ENCODE measurements around the gene SH2D2A.

Gene SH2D2A

DNA sequence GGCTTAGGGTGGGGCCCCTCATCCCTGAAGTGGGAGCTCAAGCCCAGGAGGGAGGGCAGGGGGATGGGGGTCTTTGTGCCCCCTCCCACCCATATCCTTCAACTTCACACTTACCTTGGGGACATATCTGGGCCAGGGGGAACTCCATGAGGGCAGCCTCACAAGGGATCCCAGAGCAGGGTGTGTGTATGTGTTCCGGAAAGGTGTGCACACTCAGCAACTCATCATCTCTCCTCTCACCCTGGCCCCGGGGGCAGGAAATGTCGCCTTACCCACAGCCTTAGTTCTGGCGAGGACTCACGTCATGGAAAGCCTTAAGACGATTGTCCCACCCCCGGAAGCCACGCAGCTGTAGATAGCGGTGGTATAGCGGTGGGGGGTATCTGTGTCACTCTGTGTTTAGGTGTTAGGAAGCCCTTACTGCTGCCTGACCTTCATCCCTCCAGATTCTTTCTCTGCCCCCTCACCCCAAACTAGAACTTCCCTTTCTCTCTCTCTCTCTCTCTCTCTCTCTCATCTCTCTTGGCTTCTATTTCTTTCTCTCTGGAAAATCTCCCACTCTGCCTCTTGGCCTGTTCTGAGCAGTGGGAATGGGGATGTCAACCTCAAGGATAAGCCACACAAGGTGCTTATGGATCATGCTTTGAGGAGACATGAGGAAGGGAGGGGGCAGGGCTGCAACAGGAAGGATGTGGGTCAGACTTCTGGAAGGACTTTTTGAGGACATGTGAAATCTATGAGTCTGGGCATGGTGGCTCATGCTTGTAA lies at the start of gene SH2D2A:
Gene SH2D2A (minus strand): TSS at position 288 of the 768 bp plus-strand sequence. CDS start 140 bp downstream, at position 148.
- peak; percentile 59 for DNase-seq

DNA sequence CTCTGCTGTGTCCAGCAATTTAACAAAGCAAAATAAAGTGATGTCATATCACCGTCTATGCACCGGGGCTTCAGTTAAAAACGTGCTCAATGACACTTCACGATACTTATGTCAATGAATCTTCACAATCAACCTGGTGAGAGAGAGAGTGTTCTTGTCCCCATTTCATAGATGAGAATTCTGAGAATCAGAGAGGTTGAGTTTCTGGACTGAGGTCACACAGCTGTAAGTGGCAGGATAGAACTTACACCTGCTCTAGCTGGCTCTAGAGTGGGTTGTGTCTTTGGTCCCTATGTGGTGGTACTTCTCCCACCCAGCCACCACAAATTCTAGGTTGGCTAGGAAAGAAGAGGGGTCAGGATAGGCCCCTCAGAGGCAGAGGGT lies 49.2 kb upstream of the SH2D2A start:
- no peak for DNase-seq

DNA sequence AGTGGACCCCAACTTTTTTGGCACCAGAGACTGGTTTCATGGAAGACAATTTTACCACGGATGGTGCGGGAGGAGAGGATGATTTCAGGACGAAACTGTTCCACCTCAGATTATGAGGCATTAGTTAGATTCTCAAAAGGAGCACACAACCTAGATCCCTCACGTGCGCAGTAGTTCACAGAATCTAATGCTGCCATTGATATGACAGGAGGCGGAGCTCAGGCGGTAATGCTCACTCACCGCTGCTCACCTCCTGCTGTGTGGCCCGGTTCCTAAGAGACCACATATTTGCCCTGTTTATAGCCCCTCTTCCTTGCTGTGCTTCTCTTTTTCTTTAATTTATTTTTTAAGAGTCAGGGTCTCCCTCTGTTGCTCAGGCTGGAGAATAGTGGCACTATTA lies 48.6 kb upstream of the SH2D2A start:
- DNase-seq = no peak

DNA sequence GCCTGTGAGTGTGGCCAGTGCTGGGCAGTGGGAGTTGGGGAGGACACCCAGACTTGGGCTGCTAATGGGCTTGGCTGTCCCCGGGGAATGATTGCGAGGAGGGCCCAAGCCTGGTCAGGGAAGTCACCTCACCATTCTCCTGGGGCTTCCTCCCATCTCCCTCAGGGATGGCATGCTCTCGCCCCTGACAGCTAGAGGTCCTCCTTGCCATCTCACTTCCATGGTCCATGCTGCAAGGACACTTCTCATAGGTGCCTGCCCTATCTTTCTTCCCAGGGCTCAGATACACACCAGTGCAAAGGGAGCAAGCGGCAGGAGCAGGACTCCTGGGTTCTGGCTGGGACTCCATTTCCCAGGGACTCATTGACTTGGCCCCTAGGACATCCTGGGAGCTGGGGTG lies 48.1 kb upstream of the SH2D2A start:
- peak; percentile 36 for DNase-seq

DNA sequence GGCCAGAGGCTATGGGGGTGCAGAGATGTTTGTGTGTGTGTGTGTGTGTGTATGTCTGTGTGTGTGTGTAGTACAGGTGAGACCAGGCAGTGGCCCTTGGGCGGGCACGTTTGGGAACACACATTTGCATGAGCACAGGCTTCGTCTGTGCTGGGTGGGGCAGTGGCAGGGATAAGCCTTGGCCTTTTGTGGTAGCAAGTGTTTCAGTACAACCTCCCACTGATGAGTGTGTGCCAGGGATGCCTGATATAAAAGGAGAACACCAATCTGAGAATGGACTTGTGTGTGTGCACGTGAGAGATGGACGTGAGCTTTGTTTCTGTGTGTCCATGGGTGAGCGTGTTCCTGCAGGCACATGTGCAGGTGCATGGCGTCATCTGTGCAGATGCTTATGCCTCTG lies 47.0 kb upstream of the SH2D2A start:
- peak; percentile 49 for DNase-seq

DNA sequence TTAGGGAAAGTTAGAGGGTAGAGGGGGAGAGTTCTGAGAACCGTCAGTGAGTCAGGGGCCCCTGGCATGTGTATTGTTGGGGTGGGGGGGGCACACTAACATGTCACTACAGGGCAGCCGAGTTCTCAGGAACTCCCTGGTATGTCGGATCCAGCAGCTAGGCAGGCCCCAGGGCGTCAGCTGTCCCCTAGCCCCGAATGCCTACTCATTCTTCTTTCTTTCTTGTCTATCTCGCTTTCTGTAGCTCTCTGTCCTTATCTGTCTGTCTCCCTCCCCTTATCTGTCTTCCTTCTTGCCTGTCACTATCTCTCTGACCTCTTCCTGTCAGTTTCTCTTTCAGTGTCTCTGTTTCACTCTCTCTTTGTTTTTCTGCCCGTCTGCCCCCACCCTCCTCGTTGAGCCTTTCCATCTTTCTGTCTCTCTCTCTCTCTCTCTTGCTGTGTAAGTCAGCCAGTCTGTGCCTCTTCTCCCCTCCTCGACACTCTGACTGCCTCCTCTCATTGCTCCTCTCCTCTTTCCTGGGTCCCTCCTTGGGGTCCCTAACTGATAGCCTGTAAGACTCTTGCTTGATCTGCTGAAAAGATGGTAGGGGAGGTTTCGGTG lies 46.5 kb upstream of the SH2D2A start:
- peak; percentile 84 for DNase-seq

DNA sequence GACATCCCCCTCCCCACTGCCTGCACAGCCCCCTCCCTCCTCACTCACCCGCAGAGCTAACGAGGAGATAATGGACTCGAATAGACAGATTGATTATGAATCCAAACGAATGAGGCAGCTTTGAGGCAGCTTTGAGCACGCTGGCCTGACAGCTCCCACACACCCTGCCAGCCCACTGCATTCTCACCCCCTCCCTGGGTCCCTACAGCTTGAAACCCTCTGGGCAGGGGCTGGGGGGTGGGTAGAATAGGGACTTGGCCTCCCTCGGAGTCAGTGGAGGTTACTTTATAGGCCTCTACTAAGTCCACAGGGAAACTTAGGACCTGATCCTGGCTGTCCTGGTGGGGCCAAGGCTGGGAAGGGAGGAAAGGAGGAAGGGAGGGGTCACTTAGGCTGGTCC lies 45.9 kb upstream of the SH2D2A start:
- no peak for DNase-seq

DNA sequence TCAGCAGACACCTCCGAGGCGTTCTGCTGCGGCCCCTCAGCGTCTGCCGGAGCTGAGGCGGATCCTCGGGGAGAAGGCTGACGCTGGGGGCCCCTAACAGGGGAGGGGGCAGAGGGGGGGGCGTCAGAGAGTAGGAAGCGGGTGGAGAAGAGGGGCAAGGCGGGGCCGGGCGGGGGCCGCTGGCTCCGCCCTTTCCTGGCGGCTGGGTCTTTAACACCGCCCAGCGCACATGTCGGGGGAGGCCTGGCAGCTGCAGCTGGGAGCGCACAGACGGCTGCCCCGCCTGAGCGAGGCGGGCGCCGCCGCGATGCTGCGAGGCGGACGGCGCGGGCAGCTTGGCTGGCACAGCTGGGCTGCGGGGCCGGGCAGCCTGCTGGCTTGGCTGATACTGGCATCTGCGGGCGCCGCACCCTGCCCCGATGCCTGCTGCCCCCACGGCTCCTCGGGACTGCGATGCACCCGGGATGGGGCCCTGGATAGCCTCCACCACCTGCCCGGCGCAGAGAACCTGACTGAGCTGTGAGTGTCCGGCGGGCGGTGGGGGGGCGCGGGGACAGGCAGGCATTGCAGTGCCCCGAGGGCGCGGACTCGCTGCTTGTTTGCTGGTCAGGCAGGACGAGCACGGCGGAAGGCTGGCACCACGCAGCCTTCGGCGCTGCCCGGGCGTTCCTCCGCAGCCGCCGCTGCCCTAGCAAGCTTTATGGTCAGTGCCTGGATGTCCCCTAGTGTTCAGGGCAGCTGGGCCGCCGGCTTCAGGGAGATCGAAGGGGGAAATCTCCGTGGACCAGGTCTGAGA lies 44.2 kb upstream of the SH2D2A start, which contains the start of gene NTRK1:
Gene NTRK1 (plus strand): TSS at position 238 of the 796 bp plus-strand sequence. CDS start 70 bp downstream, at position 308.
- peak; percentile 59 for DNase-seq

DNA sequence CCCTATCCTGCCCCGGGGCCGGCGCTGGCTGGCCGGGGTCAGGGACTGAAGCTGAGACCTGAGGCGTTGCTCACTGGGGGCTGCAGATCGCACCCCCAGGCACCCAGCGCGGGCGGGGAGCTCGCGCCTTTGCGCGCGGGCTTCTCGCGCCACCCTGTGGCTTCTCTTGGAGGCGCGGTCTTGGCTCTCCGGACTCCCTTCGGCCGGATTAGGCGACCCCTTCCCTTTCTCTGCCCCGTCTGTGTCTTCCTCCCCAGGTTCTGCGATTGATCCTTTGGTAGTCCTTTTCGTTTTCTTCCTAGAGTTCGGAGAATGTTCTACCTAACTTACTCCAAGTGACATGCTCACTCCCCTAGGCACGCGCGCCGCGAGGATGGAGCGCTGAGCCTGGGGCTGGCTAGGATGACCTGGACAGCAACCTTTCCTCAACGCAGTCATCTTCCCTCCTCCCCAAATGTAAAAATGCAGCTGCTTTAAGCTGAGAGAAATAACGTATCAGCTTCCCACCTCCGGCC lies 43.5 kb upstream of the SH2D2A start:
- DNase-seq = peak; percentile 49

DNA sequence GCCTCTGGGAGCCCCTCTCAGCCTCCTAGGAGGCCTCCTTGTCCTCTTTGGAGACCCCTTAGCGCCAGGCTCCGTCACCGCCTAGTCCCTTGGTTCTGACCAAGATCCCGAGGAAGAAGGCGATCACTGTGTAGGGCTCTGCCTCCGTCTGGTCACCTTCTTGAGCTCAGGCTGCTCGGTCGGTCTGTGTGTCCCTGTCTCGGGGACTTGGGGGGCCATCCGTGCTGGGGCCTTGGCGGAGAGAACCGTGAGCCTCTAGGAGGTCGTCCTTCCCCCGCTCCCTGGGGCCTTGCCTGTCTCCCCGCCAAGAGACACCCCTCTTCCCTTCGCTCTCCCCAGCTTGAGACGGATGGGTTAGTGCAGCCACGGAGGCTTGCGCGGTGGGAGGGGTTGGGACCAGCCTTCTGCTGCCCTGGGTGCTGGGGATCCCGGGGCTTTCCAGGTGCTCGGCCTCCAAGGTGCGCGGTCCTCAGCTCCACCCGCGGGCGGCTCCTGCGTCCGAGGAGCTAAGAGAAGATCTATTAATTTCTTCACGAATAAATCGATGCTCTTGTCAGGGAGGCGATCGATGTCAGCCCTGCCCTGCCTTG lies 43.0 kb upstream of the SH2D2A start:
- no peak for DNase-seq

DNA sequence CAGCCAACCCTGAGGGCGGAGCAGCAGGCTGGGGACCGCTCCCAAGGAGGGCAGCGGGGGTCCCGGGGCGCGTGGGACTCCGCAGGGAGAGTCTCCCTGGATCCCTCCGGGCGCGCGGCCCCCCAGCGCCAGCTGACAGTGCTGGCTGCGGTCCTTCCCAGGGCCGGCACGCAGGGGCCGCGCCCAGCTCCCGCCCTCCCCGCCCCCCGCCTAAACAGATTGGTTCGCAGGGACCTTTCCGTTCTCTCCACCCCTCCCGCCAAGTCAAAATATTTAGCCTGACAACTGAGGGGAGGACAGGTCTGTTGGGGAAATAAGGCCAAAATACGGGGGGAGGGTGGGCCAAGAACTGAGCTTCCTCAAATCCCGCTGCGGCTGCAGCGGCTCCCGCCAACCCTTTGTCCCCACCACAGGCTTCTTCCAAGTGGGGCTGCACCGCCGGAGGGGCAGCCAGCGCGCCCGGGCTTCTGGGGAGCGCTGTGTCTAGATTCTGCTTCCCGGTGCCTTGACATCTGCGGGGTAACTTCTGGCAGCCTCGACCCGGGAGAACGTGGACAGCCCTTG lies 42.4 kb upstream of the SH2D2A start, which contains the start of gene INSRR:
Gene INSRR (minus strand): TSS at position 159 of the 564 bp plus-strand sequence. CDS start 496 bp downstream, outside the sequence.
- DNase-seq = no peak

DNA sequence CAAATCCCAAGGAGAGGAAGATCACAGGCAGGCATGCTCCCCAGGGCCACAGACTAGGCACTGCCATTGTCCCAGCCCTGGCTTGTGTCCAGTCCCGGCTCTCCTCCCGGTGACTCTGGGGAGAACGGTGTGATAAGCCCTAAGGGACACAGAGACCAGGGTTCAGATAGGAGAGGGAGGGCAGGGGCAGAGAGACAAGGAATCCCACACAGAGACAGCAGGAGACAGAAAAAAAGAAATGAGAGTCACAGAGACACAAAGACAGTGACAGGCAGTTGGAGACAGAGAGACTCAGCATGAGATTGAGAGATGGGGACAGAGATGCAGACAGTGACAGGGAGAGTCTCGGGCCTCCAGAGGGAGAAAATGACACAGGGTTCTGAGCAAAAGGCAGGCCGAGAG lies 41.9 kb upstream of the SH2D2A start:
- DNase-seq = peak; percentile 18

DNA sequence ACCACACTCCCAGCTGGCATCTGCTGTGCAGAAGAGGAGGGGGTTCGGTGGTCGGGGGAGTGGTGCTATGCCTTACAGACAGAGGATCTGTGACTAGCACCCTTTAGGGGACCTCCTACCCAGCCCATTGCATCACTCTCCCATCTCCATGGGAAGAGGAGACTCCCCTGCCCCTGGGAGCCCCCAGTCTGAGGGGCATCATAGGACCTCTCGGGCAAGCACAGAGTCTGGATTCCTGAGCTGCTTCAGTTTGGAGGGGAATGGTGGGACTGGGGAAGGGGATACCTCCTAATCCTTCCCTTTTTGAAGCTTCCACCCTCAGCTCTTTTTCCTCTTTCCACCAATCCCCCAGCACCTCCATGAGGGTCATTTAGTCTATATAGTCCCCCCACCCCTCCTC lies 40.9 kb upstream of the SH2D2A start:
- DNase-seq = no peak

DNA sequence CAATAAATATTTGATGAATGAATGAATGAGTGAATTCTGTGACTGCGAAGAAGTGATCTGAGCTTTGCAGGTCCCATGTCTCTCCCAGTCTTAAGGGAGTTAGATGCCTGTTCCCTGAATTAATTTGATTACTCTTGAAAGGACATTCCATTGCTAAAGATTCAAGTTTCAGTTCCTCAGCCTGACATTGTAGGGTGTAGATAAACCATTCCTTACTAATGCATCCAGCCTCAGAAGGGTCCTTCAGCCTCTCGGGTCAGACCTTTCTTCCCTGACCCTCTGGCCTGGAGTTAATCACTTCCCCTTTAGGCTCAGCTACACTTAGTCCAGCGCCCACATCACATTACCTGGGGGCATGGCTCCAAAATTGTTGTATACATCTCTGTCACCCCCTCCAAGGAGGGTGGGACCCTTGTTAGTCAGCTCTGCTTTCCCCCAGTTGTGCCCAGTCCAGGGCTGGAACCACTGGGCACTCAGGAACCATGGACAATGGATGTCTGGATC lies 39.7 kb upstream of the SH2D2A start:
- no peak for DNase-seq

DNA sequence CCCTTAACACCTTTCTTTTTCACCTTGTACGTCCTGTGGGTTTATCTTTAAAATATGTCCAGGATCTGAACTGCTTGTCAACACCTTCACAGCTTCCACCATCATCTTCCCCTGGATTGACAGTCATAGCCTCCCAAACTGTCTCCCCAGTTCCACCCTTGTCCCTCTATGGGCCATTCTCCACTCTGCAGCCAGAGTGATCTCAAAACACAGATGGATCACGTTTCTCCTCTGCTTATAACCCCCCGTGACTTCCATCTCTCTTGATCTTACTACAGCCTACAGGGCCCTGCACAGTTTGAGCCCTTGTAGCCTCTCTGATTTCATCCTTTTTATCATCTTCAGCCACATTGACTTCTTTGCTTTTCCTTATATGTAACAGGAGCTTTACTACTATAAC lies 38.0 kb upstream of the SH2D2A start:
- no peak for DNase-seq

DNA sequence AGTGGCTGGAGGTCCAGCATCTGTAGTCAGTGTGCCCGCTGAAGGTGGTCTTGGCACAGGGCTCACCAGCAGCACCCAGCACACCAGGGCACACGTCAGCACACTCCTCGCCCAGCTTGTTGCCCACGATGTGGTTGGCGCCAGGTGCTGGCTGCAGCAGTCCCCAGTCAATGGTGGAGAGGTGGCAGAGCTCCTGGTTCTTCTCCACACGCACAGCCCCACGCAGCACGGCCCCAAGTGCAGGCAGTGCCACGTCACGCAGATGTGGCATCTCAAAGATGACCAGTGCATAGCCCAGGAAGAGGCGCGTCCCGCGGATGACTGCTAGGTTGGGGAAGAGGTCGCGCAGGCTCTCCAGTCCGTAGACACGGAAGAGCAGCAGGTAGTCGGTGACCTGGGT lies 37.1 kb upstream of the SH2D2A start:
- DNase-seq = no peak

DNA sequence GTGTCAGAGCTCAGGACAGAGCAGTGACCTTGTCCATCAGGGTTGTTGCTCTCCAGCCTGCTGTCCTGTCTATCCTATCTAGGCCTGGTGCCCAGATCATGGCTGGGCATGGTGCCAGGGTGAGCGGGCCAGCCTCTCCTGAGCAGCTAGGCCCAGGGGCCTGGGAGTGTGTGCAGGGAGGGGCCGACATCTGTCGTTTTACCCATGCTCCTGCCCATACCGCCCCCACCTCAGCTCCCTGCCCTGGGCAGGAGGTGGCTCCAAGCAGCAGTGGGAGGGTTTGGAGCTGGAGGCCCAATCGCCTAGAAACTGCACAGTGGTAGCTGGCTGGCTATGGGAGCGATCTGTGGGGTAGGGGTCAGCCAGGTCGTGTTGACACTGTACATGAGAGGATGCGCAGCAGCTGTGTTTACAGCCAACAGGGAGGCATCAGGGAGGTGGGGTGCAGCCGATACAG lies 35.8 kb upstream of the SH2D2A start:
- peak; percentile 62 for DNase-seq

DNA sequence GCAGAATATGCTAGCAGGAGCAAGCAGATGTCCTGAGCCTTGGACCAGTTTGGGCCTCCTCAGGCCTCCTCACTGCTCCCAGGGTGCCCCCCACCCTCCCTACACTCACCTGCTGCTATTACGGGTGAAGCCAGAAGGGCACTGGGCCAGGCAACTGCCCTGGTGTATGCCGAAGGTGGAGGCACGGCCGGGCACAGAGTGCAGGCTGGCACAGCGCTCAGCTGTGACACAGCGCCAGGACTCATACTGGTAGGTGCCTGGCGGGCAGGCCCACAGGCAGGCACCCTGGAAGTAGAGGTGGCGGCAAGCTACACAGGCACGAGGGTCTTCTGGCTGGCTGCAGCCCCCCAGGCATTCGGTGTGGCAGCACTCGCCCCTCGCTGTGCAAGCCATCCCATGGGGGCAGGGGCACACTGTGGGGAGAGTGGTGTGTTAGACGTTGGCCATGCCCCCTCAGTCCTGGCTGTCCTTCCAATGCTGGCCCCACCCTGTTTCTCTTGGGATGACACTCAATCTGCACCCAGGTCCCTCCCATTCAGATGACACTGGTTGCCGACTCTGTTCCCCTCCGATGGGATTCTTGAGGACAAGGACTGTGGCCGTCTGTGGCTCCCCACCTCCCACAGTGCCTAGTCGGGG lies 35.2 kb upstream of the SH2D2A start:
- DNase-seq = no peak

DNA sequence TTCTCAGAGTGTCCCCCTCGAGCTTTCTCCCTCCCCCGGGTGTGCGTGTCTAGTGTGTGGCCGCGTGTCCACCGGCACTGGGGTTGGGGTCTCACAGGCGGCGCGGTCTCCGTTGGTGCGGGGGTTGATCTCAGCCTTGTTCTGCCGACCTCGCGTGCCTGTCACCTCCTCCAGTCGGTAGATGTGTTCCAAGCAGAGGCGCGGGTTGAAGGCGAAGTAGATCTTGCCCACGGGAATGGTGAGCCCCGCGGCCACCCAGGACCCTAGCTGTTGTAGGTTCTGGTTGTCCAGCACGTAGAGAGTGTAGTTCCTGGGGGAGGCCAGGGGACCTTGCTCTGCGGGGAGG lies 32.5 kb upstream of the SH2D2A start:
- DNase-seq = no peak

DNA sequence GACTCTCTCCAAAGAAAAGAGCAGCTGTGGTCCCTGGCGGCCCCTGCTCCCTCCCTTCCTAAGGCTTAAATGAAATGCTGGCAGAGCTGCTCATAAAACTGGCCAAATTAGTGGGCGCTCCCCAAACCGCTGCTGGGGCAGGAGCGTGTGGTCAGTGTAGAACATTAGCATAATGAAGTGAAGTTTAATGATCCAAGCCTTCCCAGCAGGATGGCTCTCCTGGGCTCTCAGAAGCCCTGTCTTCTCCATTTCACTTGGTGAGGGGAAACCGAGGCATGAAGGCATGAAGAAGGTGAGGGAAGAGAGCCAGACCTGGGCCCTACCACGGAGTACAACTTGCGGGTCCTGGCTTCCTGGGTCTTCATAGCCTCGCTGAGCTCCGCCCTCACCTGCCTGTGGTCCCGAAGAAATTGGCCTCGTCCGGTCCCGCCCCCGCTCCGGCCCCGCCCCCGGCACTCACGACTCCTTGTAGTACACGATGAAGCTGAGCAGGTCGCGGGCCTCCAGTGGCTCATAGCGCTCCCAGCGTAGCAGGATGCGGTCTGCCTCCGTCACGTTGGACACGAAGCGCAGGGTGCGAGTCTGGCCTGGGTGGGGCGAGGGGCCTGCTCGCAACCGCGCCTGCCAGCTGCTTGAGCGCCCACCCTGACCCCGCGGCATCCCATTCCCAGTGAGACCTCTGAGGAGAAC lies 32.0 kb upstream of the SH2D2A start:
- DNase-seq = no peak

Data from hematopoietic multipotent progenitor cell treated with erythropoietin and hydrocortisone succinate and interleukin-3 and kit ligand, for 8 days (in vitro differentiated cells).